SU-DHL-6 (cell line): ENCODE measurements around the gene ABLIM1.

Source experiments
- H2AFZ ChIP-seq: fragments of 200-600 bp; sonication (generic); 2 replicates; pipeline ENCODE4 v1.6.1; 2014; ENCODE audit warnings: low read depth, mild to moderate bottlenecking, moderate library complexity, mixed read lengths, antibody characterized with exemption, low read length; ENCODE audit not compliant: severe bottlenecking
- H3F3A ChIP-seq: fragments of 200-600 bp; shearing (Covaris generic); 2 replicates; pipeline ENCODE4 v1.6.0; 2016; ENCODE audit warnings: antibody characterized with exemption, mild to moderate bottlenecking; ENCODE audit not compliant: insufficient read depth
- H3K27ac ChIP-seq: fragments of 200-600 bp; sonication (generic); 2 replicates; pipeline ENCODE4 v1.5.1; 2016; ENCODE audit warnings: low read depth, mild to moderate bottlenecking, low read length, moderate library complexity, mixed read lengths
- H3K27me3 ChIP-seq: fragments of 200-600 bp; sonication (generic), shearing (Covaris generic); 2 replicates; pipeline ENCODE4 v1.6.0; 2014; ENCODE audit warnings: mild to moderate bottlenecking, low read length
- H3K36me3 ChIP-seq: fragments of 200-600 bp; sonication (generic); 2 replicates; pipeline ENCODE4 v1.6.1; 2014; ENCODE audit warnings: mild to moderate bottlenecking, low read length, mixed read lengths
- H3K4me2 ChIP-seq: fragments of 300-600, 200-600 bp; shearing (Covaris generic), sonication (generic); 2 replicates; pipeline ENCODE4 v1.6.0; 2014; ENCODE audit warnings: low read length, low read depth, mild to moderate bottlenecking; ENCODE audit not compliant: poor library complexity, severe bottlenecking
- H3K4me3 ChIP-seq: fragments of 200-600 bp; sonication (generic); 2 replicates; pipeline ENCODE4 v1.5.1; 2014; ENCODE audit warnings: antibody characterized with exemption, low read length, mild to moderate bottlenecking, mixed read lengths; ENCODE audit not compliant: insufficient read depth, poor library complexity, severe bottlenecking
- H3K79me2 ChIP-seq: fragments of 200-600 bp; sonication (generic); 2 replicates; pipeline ENCODE4 v1.6.1; 2014; ENCODE audit warnings: mild to moderate bottlenecking, low read length, moderate library complexity; ENCODE audit not compliant: insufficient read depth
- H3K9ac ChIP-seq: fragments of 200-600 bp; sonication (generic); 2 replicates; pipeline ENCODE4 v1.7.0; 2014; ENCODE audit warnings: mild to moderate bottlenecking, low read length
- H3K9me2 ChIP-seq: fragments of 200-600 bp; sonication (generic); replicated peaks from 2 replicates; pipeline ENCODE4 v1.6.1; 2014; ENCODE audit warnings: low read length; ENCODE audit not compliant: insufficient read depth
- H3K9me3 ChIP-seq: fragments of 200-600 bp; sonication (generic); 2 replicates; pipeline ENCODE4 v1.6.1; 2014; ENCODE audit warnings: low read length, mixed read lengths; ENCODE audit not compliant: insufficient read depth
- H4K20me1 ChIP-seq: fragments of 200-600 bp; sonication (generic); 2 replicates; pipeline ENCODE4 v1.6.1; 2014; ENCODE audit warnings: low read depth, mild to moderate bottlenecking, antibody characterized with exemption, low read length, moderate library complexity, mixed read lengths
- CTCF ChIP-seq: fragments of 200-600 bp; sonication (generic); IDR thresholded peaks from one replicate; pipeline ENCODE4 v1.5.1; 2017; ENCODE audit warnings: antibody characterized with exemption, mild to moderate bottlenecking, low read length, moderate library complexity; ENCODE audit not compliant: insufficient read depth, poor library complexity, severe bottlenecking
- EZH2phosphoT487 ChIP-seq: fragments of 200-600 bp; sonication (generic), shearing (Covaris generic); conservative IDR thresholded peaks from 2 replicates; pipeline ENCODE4 v1.6.1; 2018; ENCODE audit warnings: mild to moderate bottlenecking, antibody characterized with exemption, low read length, moderate library complexity, mixed read lengths

ABLIM1 gene

GRCh38 chr10:114618722-114619121 lies 39.4 kb downstream of the ABLIM1 start:
- Histone ChIP-seq H3K4me2 (no peak overlapping the region), H3F3A (no peaks in the 10 kb centered on the region), H3K4me3 (no peak overlapping the region), H3K36me3 (no peaks in the 10 kb centered on the region), H4K20me1 (no peaks in the 10 kb centered on the region), H3K79me2 (no peaks in the 10 kb centered on the region), H3K9me3 (no peaks in the 10 kb centered on the region), H2AFZ (no peak overlapping the region), H3K27me3 (no peaks in the 10 kb centered on the region), H3K27ac (no peak overlapping the region), H3K9me2 (no peaks in the 10 kb centered on the region), H3K9ac (no peak overlapping the region)
- no peak for TF ChIP-seq CTCF

GRCh38 chr10:114616516-114616915 lies 41.6 kb downstream of the ABLIM1 start:
- TF ChIP-seq EZH2phosphoT487 (no peak), CTCF (no peak)
- Histone ChIP-seq H3K9me3 (no peaks in the 10 kb centered on the region), H3K36me3 (no peaks in the 10 kb centered on the region), H3K9ac (no peak overlapping the region), H3K4me3 (no peak overlapping the region), H3K4me2 (no peak overlapping the region), H2AFZ (no peak overlapping the region), H3K9me2 (no peaks in the 10 kb centered on the region), H3F3A (no peaks in the 10 kb centered on the region), H3K27me3 (no peaks in the 10 kb centered on the region), H3K79me2 (no peaks in the 10 kb centered on the region), H3K27ac (no peak overlapping the region), H4K20me1 (no peaks in the 10 kb centered on the region)

- H3F3A ChIP-seq, result no peaks in the 10 kb centered on the region
- H3K79me2 ChIP-seq, result no peaks in the 10 kb centered on the region
- no peak overlapping the region for H3K4me3 ChIP-seq
- H3K9me3 ChIP-seq, result no peaks in the 10 kb centered on the region
- no peak overlapping the region for H3K27ac ChIP-seq
- TF ChIP-seq EZH2phosphoT487 (no peak), CTCF (no peak)
- no peak overlapping the region for H3K4me2 ChIP-seq
- H2AFZ ChIP-seq, result no peak overlapping the region
- H3K9me2 ChIP-seq, result no peaks in the 10 kb centered on the region
- no peaks in the 10 kb centered on the region for H4K20me1 ChIP-seq
- H3K9ac ChIP-seq, result no peak overlapping the region
- no peaks in the 10 kb centered on the region for H3K36me3 ChIP-seq
- H3K27me3 ChIP-seq, result no peaks in the 10 kb centered on the region
These were observed 42.0 kb downstream of the ABLIM1 start for GRCh38 chr10:114616103-114616502.

GRCh38 chr10:114615600-114616007 lies 42.5 kb downstream of the ABLIM1 start:
- H3F3A ChIP-seq, result no peaks in the 10 kb centered on the region
- H4K20me1 ChIP-seq, result no peaks in the 10 kb centered on the region
- no peak overlapping the region for H3K9ac ChIP-seq
- no peaks in the 10 kb centered on the region for H3K36me3 ChIP-seq
- H3K27me3 ChIP-seq, result no peaks in the 10 kb centered on the region
- H3K27ac ChIP-seq, result no peak overlapping the region
- no peak overlapping the region for H2AFZ ChIP-seq
- no peaks in the 10 kb centered on the region for H3K9me3 ChIP-seq
- no peak overlapping the region for H3K4me2 ChIP-seq
- no peaks in the 10 kb centered on the region for H3K9me2 ChIP-seq
- no peak for TF ChIP-seq CTCF
- TF ChIP-seq EZH2phosphoT487, result no peak
- no peak overlapping the region for H3K4me3 ChIP-seq
- H3K79me2 ChIP-seq, result no peaks in the 10 kb centered on the region
